H1 (cell line): Measurements from ENCODE around the gene ABTB1. TPM values are rescaled to one million over a fixed set of nuclear protein-coding genes. Genes with fewer than 3 reads are reported as not detected.

Experiments
- CTCF ChIA-PET: fragments of 300-600 bp; sonication (Branson Sonifier 250); formaldehyde crosslinking; loops from one replicate; lab custom pipeline; 2021; ENCODE audit not compliant: partially characterized antibody; lab: Charles Lee
- POLR2A ChIA-PET: fragments of 300-600 bp; sonication (Branson Sonifier 250); formaldehyde crosslinking; loops from one replicate; lab custom pipeline; 2021; ENCODE audit warnings: inconsistent platforms; ENCODE audit not compliant: partially characterized antibody; lab: Charles Lee
- DNase-seq, 2 experiments: peaks; one replicate each; pipeline versions ENCODE4 v3.0.0 to v3.0.0-alpha.2; 2010 to 2022; ENCODE audit warnings: low spot score in 2 of 2, low read depth in 1 of 2, mixed read lengths in 1 of 2
- FAIRE-seq: peaks from 2 replicates; lab custom pipeline; 2011; peaks lifted over from hg19 to GRCh38; lab: Jason Lieb, UNC
- H2AFZ ChIP-seq: 2 replicates; pipeline ENCODE4 v1.8.1; 2012; ENCODE audit warnings: low read length, inconsistent platforms
- H2AK5ac ChIP-seq: 2 replicates; pipeline ENCODE4 v1.6.1; 2013; ENCODE audit warnings: low read depth, low read length
- H2BK120ac ChIP-seq: replicated peaks from 2 replicates; pipeline ENCODE3; 2013; ENCODE audit warnings: low read depth, low read length, inconsistent platforms
- H2BK12ac ChIP-seq: 2 replicates; pipeline ENCODE4 v1.6.1; 2013; ENCODE audit warnings: low read depth, low read length
- H2BK15ac ChIP-seq: 2 replicates; pipeline ENCODE4 v1.6.1; 2013; ENCODE audit warnings: low read length
- H2BK20ac ChIP-seq: 2 replicates; pipeline ENCODE4 v1.6.1; 2013; ENCODE audit warnings: low read length
- H2BK5ac ChIP-seq: 2 replicates; pipeline ENCODE4 v1.6.1; 2013; ENCODE audit warnings: low read depth, low read length
- H3K14ac ChIP-seq: 2 replicates; pipeline ENCODE4 v1.6.1; 2013; ENCODE audit warnings: inconsistent platforms; ENCODE audit not compliant: insufficient read length
- H3K18ac ChIP-seq: 2 replicates; pipeline ENCODE4 v1.6.1; 2013; ENCODE audit warnings: low read length; ENCODE audit errors: extremely low read depth
- H3K23ac ChIP-seq: 2 replicates; pipeline ENCODE4 v1.6.1; 2013; ENCODE audit warnings: inconsistent platforms; ENCODE audit not compliant: insufficient read length
- H3K23me2 ChIP-seq: 2 replicates; pipeline ENCODE4 v1.6.1; 2013; ENCODE audit warnings: low read depth, low read length
- H3K27ac ChIP-seq: 2 replicates; pipeline ENCODE4 v1.6.1; 2011; ENCODE audit warnings: low read depth, low read length, inconsistent platforms
- H3K27me3 ChIP-seq, 4 experiments: replicated peaks in 1 of 4; 1 replicate in 1 of 4; 2 replicates in 3 of 4; pipeline versions ENCODE4 v1.6.1 to v1.8.1; 2011 to 2013; ENCODE audit warnings: low read length in 3 of 4, mild to moderate bottlenecking in 3 of 4, inconsistent platforms in 2 of 4, mixed read lengths in 2 of 4, moderate library complexity in 1 of 4; ENCODE audit not compliant: control insufficient read depth in 3 of 4, insufficient read depth in 3 of 4; ENCODE audit errors: extremely low read depth in 1 of 4
- H3K36me3 ChIP-seq, 4 experiments: 2 replicates each; pipeline versions ENCODE4 v1.6.1 to v1.8.1; 2011 to 2013; ENCODE audit warnings: mild to moderate bottlenecking in 4 of 4, low read length in 3 of 4, moderate library complexity in 2 of 4, control low read depth in 1 of 4, inconsistent platforms in 1 of 4; ENCODE audit not compliant: insufficient read depth in 4 of 4, control insufficient read depth in 2 of 4
- H3K4ac ChIP-seq: replicated peaks from 2 replicates; pipeline ENCODE3; 2013; ENCODE audit warnings: low read length, low read depth, mixed read lengths, inconsistent platforms; ENCODE audit not compliant: insufficient read length
- H3K4me1 ChIP-seq, 4 experiments: replicated peaks in 1 of 4; 1 replicate in 1 of 4; 2 replicates in 3 of 4; pipeline versions ENCODE4 v1.6.1 to v1.8.1; 2011 to 2013; ENCODE audit warnings: low read length in 3 of 4, inconsistent platforms in 2 of 4, mixed read lengths in 1 of 4; ENCODE audit not compliant: insufficient read depth in 4 of 4, control insufficient read depth in 3 of 4
- H3K4me2 ChIP-seq, 2 experiments: 2 replicates each; pipeline versions ENCODE4 v1.6.1 to v1.8.1; 2011 to 2013; ENCODE audit warnings: low read depth in 2 of 2, low read length in 2 of 2, control low read depth in 1 of 2, inconsistent platforms in 1 of 2, mild to moderate bottlenecking in 1 of 2; ENCODE audit not compliant: insufficient read depth in 1 of 2
- H3K4me3 ChIP-seq, 4 experiments: fragments of 200-600, 300-600 bp in 1 of 4; sonication (generic), shearing (Covaris generic), sonication (Bioruptor Twin) in 1 of 4; 2 replicates each; pipeline versions ENCODE4 v1.5.1 to v1.8.1; 2011 to 2016; ENCODE audit warnings: low read length in 4 of 4, low read depth in 3 of 4, control low read depth in 2 of 4, inconsistent platforms in 2 of 4, mild to moderate bottlenecking in 2 of 4, mixed read lengths in 1 of 4, moderate library complexity in 1 of 4; ENCODE audit not compliant: insufficient read depth in 2 of 4; ENCODE audit errors: extremely low read depth in 1 of 4
- H3K56ac ChIP-seq: replicated peaks from 2 replicates; pipeline ENCODE3; 2013; ENCODE audit warnings: low read depth, mild to moderate bottlenecking, mixed read lengths, low read length, inconsistent platforms; ENCODE audit not compliant: insufficient read length
- H3K79me1 ChIP-seq: 2 replicates; pipeline ENCODE4 v1.6.1; 2013; ENCODE audit warnings: low read depth, low read length, control low read depth
- H3K79me2 ChIP-seq, 2 experiments: 2 replicates each; pipeline versions ENCODE4 v1.6.1 to v1.8.1; 2012 to 2013; ENCODE audit warnings: low read length in 2 of 2, mild to moderate bottlenecking in 2 of 2, inconsistent platforms in 1 of 2; ENCODE audit not compliant: insufficient read depth in 2 of 2, control insufficient read depth in 1 of 2
- H3K9ac ChIP-seq, 4 experiments: replicated peaks in 1 of 4; 1 replicate in 1 of 4; 2 replicates in 3 of 4; pipeline versions ENCODE4 v1.6.1 to v1.8.1; 2011 to 2013; ENCODE audit warnings: low read depth in 3 of 4, low read length in 3 of 4, control low read depth in 2 of 4, mild to moderate bottlenecking in 2 of 4, moderate library complexity in 2 of 4, inconsistent platforms in 1 of 4; ENCODE audit errors: extremely low read depth in 1 of 4
- H3K9me3 ChIP-seq, 2 experiments: 2 replicates each; pipeline versions ENCODE4 v1.6.1 to v1.8.1; 2012 to 2013; ENCODE audit warnings: mild to moderate bottlenecking in 2 of 2, moderate library complexity in 2 of 2, control low read depth in 1 of 2, inconsistent platforms in 1 of 2, low read depth in 1 of 2, low read length in 1 of 2, mixed read lengths in 1 of 2; ENCODE audit not compliant: insufficient read depth in 2 of 2
- H4K20me1 ChIP-seq, 2 experiments: replicated peaks in 1 of 2; 2 replicates each; pipeline versions ENCODE3 to v1.8.1; 2011 to 2013; ENCODE audit warnings: inconsistent platforms in 2 of 2, low read length in 2 of 2, mild to moderate bottlenecking in 1 of 2; ENCODE audit not compliant: insufficient read depth in 2 of 2, control insufficient read depth in 1 of 2
- H4K5ac ChIP-seq: 2 replicates; pipeline ENCODE4 v1.6.1; 2013; ENCODE audit warnings: low read length, low read depth, mixed read lengths, inconsistent platforms; ENCODE audit not compliant: insufficient read length
- H4K8ac ChIP-seq: 2 replicates; pipeline ENCODE4 v1.8.0; 2013; ENCODE audit warnings: mild to moderate bottlenecking, moderate library complexity, low read length, inconsistent platforms; ENCODE audit not compliant: insufficient read depth; ENCODE audit errors: extremely low read depth
- H4K91ac ChIP-seq: replicated peaks from 2 replicates; pipeline ENCODE3; 2013; ENCODE audit warnings: low read length, mixed read lengths, inconsistent platforms; ENCODE audit not compliant: insufficient read length
- BACH1 ChIP-seq: IDR thresholded peaks from 2 replicates; pipeline ENCODE4 v1.6.1; 2012; ENCODE audit warnings: low read length, improper control_type of control experiment
- CEBPB ChIP-seq: IDR thresholded peaks from 2 replicates; pipeline ENCODE4 v1.6.1; 2012; ENCODE audit warnings: low read depth, low read length
- CHD2 ChIP-seq: IDR thresholded peaks from 2 replicates; pipeline ENCODE4 v1.6.1; 2012; ENCODE audit warnings: low read length, improper control_type of control experiment
- CTBP2 ChIP-seq: IDR thresholded peaks from 2 replicates; pipeline ENCODE4 v1.7.0; 2011; ENCODE audit warnings: borderline replicate concordance, mild to moderate bottlenecking, moderate library complexity, mixed read lengths, low read length; ENCODE audit not compliant: insufficient read depth, insufficient read length
- E2F6 ChIP-seq: IDR thresholded peaks from 2 replicates; pipeline ENCODE4 v1.6.1; 2012; ENCODE audit warnings: inconsistent platforms
- JUND ChIP-seq: IDR thresholded peaks from 2 replicates; pipeline ENCODE4 v1.6.1; 2011; ENCODE audit warnings: mild to moderate bottlenecking, improper control_type of control experiment, low read length
- POU5F1 ChIP-seq: IDR thresholded peaks from 2 replicates; pipeline ENCODE4 v1.6.1; 2011; ENCODE audit warnings: low read depth, mild to moderate bottlenecking, low read length, moderate library complexity
- TBP ChIP-seq: IDR thresholded peaks from 2 replicates; pipeline ENCODE4 v1.6.1; 2011; ENCODE audit warnings: low read depth, low read length, improper control_type of control experiment
- TCF12 ChIP-seq: IDR thresholded peaks from 2 replicates; pipeline ENCODE4 v1.6.1; 2011; ENCODE audit warnings: low read depth, mild to moderate bottlenecking, low read length
- YY1 ChIP-seq: IDR thresholded peaks from 2 replicates; pipeline ENCODE4 v1.6.1; 2011; ENCODE audit warnings: low read depth, mild to moderate bottlenecking, low read length
- WGBS, 2 experiments: shearing (Covaris generic) in 1 of 2; methylation state at CpG; one replicate each; pipeline versions ENCODE4 v1.1.6 to v1.1.7; 2013 to 2015; ENCODE audit warnings: low lambda C conversion rate in 2 of 2, mixed read lengths in 2 of 2, inconsistent platforms in 1 of 2, low coverage in 1 of 2, missing lambda C conversion rate in 1 of 2; ENCODE audit not compliant: insufficient replicate concordance in 2 of 2, insufficient coverage in 1 of 2, insufficient read length in 1 of 2; ENCODE audit errors: extremely low coverage in 1 of 2, missing lambda C conversion rate in 1 of 2; 5-methylcytosine and 5-hydroxymethylcytosine counted together
- polyA plus RNA-seq, 7 experiments: library from polyadenylated mRNA; depleted of rRNA in 3 of 7; stranded (reverse) in 5 of 7; unstranded in 2 of 7; fragments of >200 nt in 5 of 7; fragments of 200-250 nt in 2 of 7; gene quantifications; 1 replicate in 5 of 7; 2 replicates in 1 of 7; 4 replicates in 1 of 7; pipeline versions ENCODE4 v1.2.1 to v1.2.3, GENCODE V29; 2011 to 2013; ENCODE audit warnings: missing spikeins in 2 of 7, mixed read lengths in 2 of 7
- total RNA-seq: library from RNA; stranded (reverse); fragmentation: NEBNext Ultra II Directional; extraction: Animal tissue kit (Norgen Biotek cat#: 25700); gene quantifications from 2 replicates; pipeline ENCODE4 v1.2.1, GENCODE V29; 2021

The ABTB1 gene
- total and polyA plus RNA-seq, 2 of the 8 experiments (the other 6 are each of a cell fraction or from before 2014, with no cell fraction given), result 7.1 to 9.4 TPM

GRCh38 chr3:127629467-127630403 is 43.0 kb upstream of the ABTB1 start:
- no peak overlapping the region for H2BK20ac ChIP-seq
- FAIRE-seq, result no peak
- POLR2A ChIA-PET, result interaction anchor here (0.7 to 3.8 kb wide), 9 partner anchors 8 to 280 kb away, joined by 3 to 24 read pairs (median 3); partner anchors contain the start of gene MCM2
- TF ChIP-seq E2F6 (peak; percentile 49; the same call in 1 of the 2 replicates), JUND (no peak), CEBPB (no peak), CHD2 (no peak), BACH1 (peak; percentile 7; the same call in 1 of the 2 replicates), TCF12 (no peak), YY1 (no peak), TBP (no peak), CTBP2 (no peak), POU5F1 (no peak)

More at GRCh38 chr3:127629467-127630403, 43.0 kb upstream of the ABTB1 start:
- CTCF ChIA-PET, result interaction anchor here (1.2 kb wide), 1 partner anchor 54 kb away, joined by 4 read pairs; no protein-coding TSS in a partner anchor
- no peak for DNase-seq
- no peak overlapping the region for H2AFZ ChIP-seq
- peak overlapping the region; percentile 44 to 72 (median 56) for H3K4me3 ChIP-seq
- H3K18ac ChIP-seq, result no peak overlapping the region; the same call in 1 of the 2 replicates
- peaks cover 13 to 34% (median 29%) of the 10 kb centered on the region in 4 experiments for H3K27me3 ChIP-seq
- no peak overlapping the region for H2BK12ac ChIP-seq
- H3K4me1 ChIP-seq, result peaks cover 0 to 7% (median 3%) of the 10 kb centered on the region in 4 experiments; a peak in 5 of 7 replicates
- 0 out of 2 replicates have a peak overlapping the region, but pooled peaks have one; percentile 82 for H2BK15ac ChIP-seq
- H2BK120ac ChIP-seq, result no peak overlapping the region
- H3K23me2 ChIP-seq, result peaks cover 3% of the 10 kb centered on the region; the same call in 1 of the 2 replicates
- H3K79me1 ChIP-seq, result no peaks in the 10 kb centered on the region
- peaks cover 0 to 6% (median 0%) of the 10 kb centered on the region in 4 experiments; a peak in 2 of 8 replicates for H3K36me3 ChIP-seq
- H3K14ac ChIP-seq, result no peak overlapping the region
- H3K27ac ChIP-seq, result no peak overlapping the region
- H3K4ac ChIP-seq, result no peak overlapping the region
- no peak overlapping the region for H3K56ac ChIP-seq
- WGBS, 2 experiments, result 52% methylated on average over 52 of the region's 65 CpGs; no CpG with 5 or more reads in 1 of the 2 experiments
- no peak overlapping the region for H3K23ac ChIP-seq
- H4K8ac ChIP-seq, result peak overlapping the region; percentile 40; the same call in 1 of the 2 replicates
- H2BK5ac ChIP-seq, result no peak overlapping the region
- H3K4me2 ChIP-seq, result peak overlapping the region; percentile 76 to 94
- H3K9ac ChIP-seq, result no peak overlapping the region; a peak in 1 of 7 replicates
- H3K79me2 ChIP-seq, result no peaks in the 10 kb centered on the region
- H3K9me3 ChIP-seq, result peaks cover 7 to 9% of the 10 kb centered on the region in 2 experiments
- peak overlapping the region; percentile 61 for H4K91ac ChIP-seq
- peaks cover 6 to 9% of the 10 kb centered on the region in 2 experiments for H4K20me1 ChIP-seq
- H2AK5ac ChIP-seq, result no peak overlapping the region
- H4K5ac ChIP-seq, result no peak overlapping the region
